Mesothelial cell of epicardium (in vitro differentiated cells): ENCODE measurements around the gene MEGF10. TPM values are rescaled to one million over a fixed set of nuclear protein-coding genes. Genes with fewer than 3 reads are reported as not detected.

ENCODE experiments used
- DNase-seq, 2 experiments: peaks; one replicate each; pipeline ENCODE4 v3.0.0; 2021; ENCODE audit warnings: low spot score in 2 of 2; ENCODE audit not compliant: unreplicated experiment in 2 of 2
- H3K27ac Mint-ChIP-seq: 2 replicates; pipeline ENCODE4 v1.8.0; 2021; ENCODE audit warnings: mixed read lengths
- H3K27me3 Mint-ChIP-seq: 2 replicates; pipeline ENCODE4 v1.8.0; 2021; ENCODE audit warnings: low read depth, mixed read lengths
- H3K36me3 Mint-ChIP-seq: 2 replicates; pipeline ENCODE4 v1.8.0; 2021; ENCODE audit warnings: mixed read lengths
- H3K4me1 Mint-ChIP-seq: 2 replicates; pipeline ENCODE4 v1.8.0; 2021; ENCODE audit warnings: mixed read lengths
- H3K4me3 Mint-ChIP-seq: 2 replicates; pipeline ENCODE4 v1.8.0; 2021; ENCODE audit warnings: mild to moderate bottlenecking, moderate library complexity, mixed read lengths
- H3K9me3 Mint-ChIP-seq: 2 replicates; pipeline ENCODE4 v1.8.0; 2021; ENCODE audit warnings: mixed read lengths
- total RNA-seq: library from RNA; stranded (reverse); gene quantifications from 3 replicates; pipeline ENCODE4 v1.2.1, GENCODE V29; 2021
- TF ChIP-seq, protein P1 (sequence below): fragments of 200-600 bp; sonication (generic); IDR thresholded peaks from one replicate; pipeline ENCODE4 v1.5.0; 2021; ENCODE audit warnings: antibody characterized with exemption; ENCODE audit not compliant: unreplicated experiment

MEGF10 gene
- total RNA-seq, 1 donor from 2014 or later, result 3.0 TPM

DNA sequence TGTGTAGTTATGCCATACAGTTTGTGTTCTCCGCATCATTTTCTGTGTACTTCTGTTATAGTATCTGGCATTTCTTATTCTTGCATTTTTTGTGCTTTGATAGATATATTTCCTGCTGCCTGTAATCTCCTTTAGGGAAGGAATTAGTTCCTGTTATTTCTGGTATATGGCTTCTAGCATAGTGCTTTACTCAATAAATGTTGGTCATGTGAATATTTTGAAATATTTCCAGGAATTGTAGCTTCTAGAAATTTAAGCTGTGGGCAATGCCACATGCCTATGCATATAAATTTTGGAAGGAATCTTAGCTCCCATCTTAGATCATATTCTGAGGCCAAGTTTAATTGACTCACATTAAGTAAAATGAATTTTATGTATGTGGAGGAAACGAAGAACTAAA, 215.3 kb downstream of the MEGF10 start:
- no peak overlapping the region for H3K4me3 Mint-ChIP-seq
- TF ChIP-seq, protein P1, sequence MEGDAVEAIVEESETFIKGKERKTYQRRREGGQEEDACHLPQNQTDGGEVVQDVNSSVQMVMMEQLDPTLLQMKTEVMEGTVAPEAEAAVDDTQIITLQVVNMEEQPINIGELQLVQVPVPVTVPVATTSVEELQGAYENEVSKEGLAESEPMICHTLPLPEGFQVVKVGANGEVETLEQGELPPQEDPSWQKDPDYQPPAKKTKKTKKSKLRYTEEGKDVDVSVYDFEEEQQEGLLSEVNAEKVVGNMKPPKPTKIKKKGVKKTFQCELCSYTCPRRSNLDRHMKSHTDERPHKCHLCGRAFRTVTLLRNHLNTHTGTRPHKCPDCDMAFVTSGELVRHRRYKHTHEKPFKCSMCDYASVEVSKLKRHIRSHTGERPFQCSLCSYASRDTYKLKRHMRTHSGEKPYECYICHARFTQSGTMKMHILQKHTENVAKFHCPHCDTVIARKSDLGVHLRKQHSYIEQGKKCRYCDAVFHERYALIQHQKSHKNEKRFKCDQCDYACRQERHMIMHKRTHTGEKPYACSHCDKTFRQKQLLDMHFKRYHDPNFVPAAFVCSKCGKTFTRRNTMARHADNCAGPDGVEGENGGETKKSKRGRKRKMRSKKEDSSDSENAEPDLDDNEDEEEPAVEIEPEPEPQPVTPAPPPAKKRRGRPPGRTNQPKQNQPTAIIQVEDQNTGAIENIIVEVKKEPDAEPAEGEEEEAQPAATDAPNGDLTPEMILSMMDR, result no peak
- no peaks in the 10 kb centered on the region for H3K36me3 Mint-ChIP-seq
- DNase-seq, result no peak
- H3K27ac Mint-ChIP-seq, result no peak overlapping the region
- no peaks in the 10 kb centered on the region for H3K4me1 Mint-ChIP-seq
- H3K9me3 Mint-ChIP-seq, result no peaks in the 10 kb centered on the region
- H3K27me3 Mint-ChIP-seq, result peaks cover 21% of the 10 kb centered on the region

DNA sequence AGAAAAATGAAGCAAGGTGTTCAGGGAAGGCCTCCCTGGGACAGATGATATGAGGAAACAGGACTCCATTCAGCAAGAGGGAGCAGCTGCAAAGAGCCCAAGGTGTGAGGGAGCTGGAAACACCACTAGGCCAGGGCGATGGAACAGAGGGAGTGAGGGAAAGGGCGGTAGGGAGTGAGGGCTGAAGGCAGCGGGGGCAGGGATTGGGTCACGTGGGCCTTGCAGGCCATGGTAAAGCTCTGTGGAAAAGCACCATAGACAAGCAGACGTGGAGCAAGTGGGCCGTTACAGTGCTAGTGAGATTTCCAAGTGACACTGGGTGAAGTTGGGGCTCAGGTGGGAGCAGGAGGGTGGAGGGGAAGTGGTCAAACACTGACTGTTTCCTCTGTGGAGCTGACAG, 216.0 kb downstream of the MEGF10 start:
- peaks cover 24% of the 10 kb centered on the region for H3K27me3 Mint-ChIP-seq
- H3K4me3 Mint-ChIP-seq, result no peak overlapping the region
- DNase-seq, result no peak
- H3K4me1 Mint-ChIP-seq, result no peaks in the 10 kb centered on the region
- H3K36me3 Mint-ChIP-seq, result no peaks in the 10 kb centered on the region
- no peak overlapping the region for H3K27ac Mint-ChIP-seq
- no peaks in the 10 kb centered on the region for H3K9me3 Mint-ChIP-seq
- TF ChIP-seq, protein P1, result no peak

DNA sequence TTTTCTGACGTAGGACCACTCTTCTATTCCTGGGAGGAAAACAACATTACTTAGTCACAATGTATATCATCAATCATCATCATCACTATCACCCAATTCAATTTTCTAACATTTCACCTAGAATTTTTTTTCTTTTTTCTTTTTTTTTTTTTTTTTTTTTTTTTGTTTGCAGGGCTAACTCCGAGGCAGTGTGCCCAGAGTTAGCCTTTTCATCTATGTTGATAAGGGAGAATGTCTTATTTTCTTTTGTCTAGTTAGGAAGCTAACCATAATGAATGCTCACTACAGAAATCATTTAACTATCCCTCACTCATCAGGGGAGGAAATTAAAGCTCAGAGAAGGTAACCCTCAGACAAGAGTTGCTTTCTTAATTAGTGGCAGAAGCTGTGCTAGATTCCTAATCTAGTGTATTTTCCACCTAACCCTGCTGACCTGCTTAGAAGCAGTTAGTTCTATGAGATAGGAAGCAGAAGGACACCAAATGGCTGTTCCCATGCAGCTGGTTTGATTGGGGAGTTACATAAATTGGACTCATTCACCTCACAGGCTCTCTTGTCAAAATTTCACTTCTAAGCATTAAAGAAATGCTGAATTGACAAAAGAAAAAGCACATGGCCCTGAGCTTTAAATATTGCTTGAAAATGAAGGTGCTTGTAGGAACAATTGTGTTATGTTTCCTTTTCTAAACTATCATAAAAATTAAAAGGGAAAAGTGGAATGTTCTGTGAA, 218.2 kb downstream of the MEGF10 start:
- no peaks in the 10 kb centered on the region for H3K4me1 Mint-ChIP-seq
- no peaks in the 10 kb centered on the region for H3K36me3 Mint-ChIP-seq
- H3K4me3 Mint-ChIP-seq, result no peak overlapping the region
- TF ChIP-seq, protein P1, result no peak
- peaks cover 30% of the 10 kb centered on the region for H3K27me3 Mint-ChIP-seq
- no peak for DNase-seq
- H3K27ac Mint-ChIP-seq, result no peak overlapping the region
- no peaks in the 10 kb centered on the region for H3K9me3 Mint-ChIP-seq

Other genes starting within 250 kb of the MEGF10 start
- gene C5orf63, start 217.3 kb upstream of the MEGF10 start, total RNA-seq, result 2.0 to 2.3 TPM (median 2.2 TPM) in 3 replicates
- 81.5 to 89.0 TPM (median 85.8 TPM) in 3 replicates for gene PRRC1, start 226.8 kb downstream of the MEGF10 start, total RNA-seq